Activated T-cell treated with anti-CD3 and anti-CD28 coated beads for 24 hours (primary cell): Measurements from ENCODE around the gene PCIF1.
"Not testable (repeated sequence)": the region's sequence is repeated elsewhere in the genome, so short reads cannot be mapped to it uniquely, and the experiment has no call there.

Source experiments
- DNase-seq: peaks from one replicate; pipeline ENCODE4 v3.0.0-alpha.2; 2020; ENCODE audit warnings: low read depth

The PCIF1 gene

DNA sequence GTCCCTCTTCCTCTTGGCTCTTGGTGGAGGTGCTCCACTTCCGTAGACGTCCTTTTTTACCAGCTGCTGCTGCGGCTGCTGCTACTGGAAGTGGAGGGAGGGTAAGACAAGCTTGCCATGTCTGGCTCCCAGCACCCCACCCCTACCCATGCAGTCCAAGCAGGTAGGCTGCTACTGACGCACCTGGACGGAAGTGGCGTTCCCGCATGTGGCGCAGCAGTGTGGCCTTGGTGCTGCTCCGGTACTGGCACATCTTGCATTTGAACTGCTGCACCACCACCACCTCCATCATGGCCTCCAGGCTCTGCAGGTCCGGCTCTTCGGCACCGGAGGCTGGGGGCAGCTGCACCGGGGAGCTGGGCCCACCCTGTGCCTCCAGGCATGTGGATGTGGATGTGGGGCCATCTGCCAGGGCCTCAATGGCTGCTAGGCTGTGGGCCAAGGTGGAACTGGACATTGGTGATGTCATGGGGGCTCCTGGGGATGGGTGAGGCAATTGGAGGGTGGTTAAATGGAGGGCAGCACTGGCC, 33.1 kb downstream of the PCIF1 start:
- DNase-seq: no peak

DNA sequence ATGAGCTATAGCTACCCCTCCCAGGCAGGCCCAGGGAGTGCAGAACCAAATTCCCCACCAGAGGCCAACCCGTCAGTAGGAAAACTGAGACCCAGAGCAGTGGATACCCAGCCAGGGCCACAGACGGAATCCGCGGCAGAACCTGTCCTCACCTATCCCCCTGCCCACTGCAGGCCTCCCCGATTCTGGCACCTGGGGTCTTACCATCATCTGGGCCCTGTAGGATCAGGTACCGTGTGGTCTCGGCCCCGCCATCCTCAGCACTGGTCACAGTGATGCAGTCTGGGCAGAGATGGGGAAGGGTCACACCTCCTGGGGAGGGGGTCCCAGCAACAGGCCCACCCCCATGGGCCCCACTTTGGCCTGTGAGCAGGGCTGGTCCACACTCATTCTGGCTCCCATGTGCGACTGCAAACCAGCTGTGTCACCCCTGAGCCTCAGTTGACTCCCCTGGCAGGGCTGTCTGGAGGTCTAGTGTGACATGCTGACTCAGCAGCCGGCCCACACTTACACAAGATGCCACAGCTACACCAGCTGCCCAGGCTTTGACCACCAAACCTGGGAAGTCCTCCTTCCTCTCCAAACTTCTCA, 33.7 kb downstream of the PCIF1 start:
- DNase-seq: no peak

GRCh38 chr20:45968801-45969711, 34.6 kb downstream of the PCIF1 start:
- DNase-seq: no peak

- no peak for DNase-seq
Observed at GRCh38 chr20:45969712-45970634, 35.5 kb downstream of the PCIF1 start.

- no peak for DNase-seq
Observed at GRCh38 chr20:45970646-45971424, 36.4 kb downstream of the PCIF1 start.

DNA sequence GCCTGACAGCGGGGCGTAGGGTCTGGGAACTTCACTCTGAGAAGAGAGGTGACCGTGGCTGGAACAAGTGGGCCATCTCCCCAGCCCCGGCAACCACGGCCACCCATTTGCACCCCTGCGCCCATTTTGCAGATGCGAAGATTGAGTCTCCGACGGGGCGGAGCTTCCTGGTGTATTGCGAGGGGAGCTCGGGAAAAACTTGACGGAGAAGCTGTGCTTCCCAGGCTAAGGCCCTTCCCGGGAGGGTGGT, 36.9 kb downstream of the PCIF1 start:
- no peak for DNase-seq

DNA sequence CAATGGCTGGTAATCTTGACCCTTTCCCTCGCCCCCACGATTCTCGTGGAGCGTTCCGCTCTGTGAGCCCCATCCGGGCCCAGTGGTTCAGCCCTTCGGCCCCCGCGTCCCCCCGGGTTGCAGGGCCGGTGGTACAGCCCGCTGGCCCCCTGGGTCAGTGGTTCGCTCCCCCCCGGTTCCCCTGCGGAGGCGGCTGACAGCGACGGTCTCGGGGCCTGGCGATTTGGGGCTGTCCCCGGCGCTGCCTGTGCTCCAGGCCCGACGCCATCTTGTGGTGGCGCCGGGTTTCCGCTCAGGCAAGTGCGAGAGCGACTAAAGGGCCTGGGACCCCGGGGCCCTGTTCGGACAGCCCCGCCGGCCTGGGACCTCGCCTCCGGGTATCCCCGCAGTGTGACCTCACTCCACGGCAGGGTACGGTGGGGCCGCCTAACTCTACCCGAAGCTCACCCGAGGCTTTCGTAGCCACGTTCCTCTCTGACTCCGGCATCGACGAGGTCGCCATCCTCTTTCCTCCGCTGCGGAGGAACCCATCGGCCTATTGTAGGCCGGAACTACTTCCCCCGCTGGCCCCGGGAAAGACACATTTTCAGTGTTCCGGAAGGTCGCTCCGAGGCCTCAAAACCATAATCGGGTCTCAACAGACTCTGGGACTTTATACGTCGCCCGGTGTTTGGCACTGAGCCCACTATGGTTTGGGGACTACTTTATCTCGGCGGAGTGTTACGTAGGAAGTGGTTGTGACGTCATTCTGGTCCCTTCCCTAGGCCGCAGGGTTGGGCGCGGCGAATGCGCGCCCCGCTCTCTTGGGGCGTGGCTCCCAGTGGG, 37.4 kb downstream of the PCIF1 start, which contains the start of gene ZNF335:
Gene ZNF335 (minus strand): TSS at position 529 of the 825 bp plus-strand sequence. CDS start 793 bp downstream, outside the sequence.
- DNase-seq: peak; percentile 93

- no peak for DNase-seq
Observed at GRCh38 chr20:45972500-45973183, 38.2 kb downstream of the PCIF1 start.

- no peak for DNase-seq
Observed at GRCh38 chr20:45974896-45975565, 40.5 kb downstream of the PCIF1 start.

DNA sequence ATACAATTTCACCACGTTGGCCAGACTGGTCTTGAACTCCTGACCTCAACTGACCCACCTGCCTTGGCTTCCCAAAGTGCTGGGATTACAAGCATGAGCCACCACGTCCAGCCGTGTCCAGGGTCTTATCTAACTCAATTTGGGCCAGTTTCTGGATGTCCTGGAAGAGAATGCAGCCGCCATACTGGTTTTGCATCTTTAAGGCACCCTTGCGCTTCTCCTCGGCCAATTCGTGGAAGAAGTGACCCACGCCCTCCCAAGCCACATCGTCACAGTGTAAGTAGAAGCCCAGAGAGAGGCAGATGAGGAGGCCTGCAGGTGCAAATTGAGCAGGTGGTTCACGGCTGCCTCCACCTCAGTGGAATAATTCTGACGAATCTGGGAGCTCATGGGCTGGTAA, 41.2 kb downstream of the PCIF1 start:
- no peak for DNase-seq

GRCh38 chr20:45976086-45976485, 41.6 kb downstream of the PCIF1 start:
- DNase-seq: no peak

GRCh38 chr20:45981261-45981660, 46.8 kb downstream of the PCIF1 start:
- DNase-seq: no peak

DNA sequence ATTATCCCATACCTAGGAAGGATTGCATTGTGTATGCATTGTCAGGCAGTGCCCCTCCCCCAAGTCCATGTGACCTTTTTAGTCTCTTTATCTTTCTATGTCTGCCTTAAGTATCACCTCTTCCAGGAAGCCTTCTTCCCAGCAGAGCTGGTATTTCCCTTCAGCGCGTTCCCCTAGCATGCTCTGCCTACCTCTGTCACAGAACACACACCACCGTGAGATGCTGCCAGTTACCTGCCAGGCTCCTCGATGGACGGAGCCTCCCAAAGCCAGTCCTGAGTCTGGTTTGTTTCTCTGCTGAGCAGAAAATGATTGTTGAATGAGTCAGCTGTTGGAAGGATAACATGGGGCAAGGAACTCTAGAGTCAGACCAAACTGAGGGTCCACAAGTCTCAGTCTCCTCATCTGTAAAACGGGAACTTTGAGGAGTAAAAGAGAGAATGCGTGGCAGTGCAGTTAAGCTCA, 48.8 kb downstream of the PCIF1 start:
- DNase-seq: no peak

GRCh38 chr20:45985573-45985972, 51.1 kb downstream of the PCIF1 start:
- no peak for DNase-seq

- DNase-seq: peak; percentile 61
Observed at GRCh38 chr20:45987108-45987780, 52.8 kb downstream of the PCIF1 start.

- DNase-seq: not testable (repeated sequence)
Observed at GRCh38 chr20:45988830-45989229, 54.3 kb downstream of the PCIF1 start.

DNA sequence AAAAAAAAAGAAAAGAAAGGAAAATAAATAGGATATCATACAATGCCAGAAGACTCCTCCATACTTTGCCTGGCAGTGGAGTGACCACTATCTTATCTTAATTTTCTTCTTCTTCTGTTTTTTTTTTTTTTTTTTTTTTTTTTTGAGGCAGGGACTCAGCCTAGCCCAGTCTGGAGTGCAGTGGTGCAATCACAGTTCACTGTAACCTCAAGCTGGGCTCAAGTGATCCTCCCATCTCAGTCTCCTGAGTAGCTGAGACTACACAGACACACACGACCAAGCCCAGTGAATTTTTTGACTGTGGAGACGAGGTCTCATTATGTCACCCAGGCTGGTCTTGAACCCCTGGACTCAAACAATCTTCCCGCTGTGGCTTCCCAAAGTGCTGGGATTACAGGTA, 57.1 kb downstream of the PCIF1 start:
- no peak for DNase-seq

GRCh38 chr20:45993197-45993951, 58.9 kb downstream of the PCIF1 start:
- DNase-seq: no peak
